T-helper 17 cell (primary cell): Measurements from ENCODE around the gene SLC16A4. TPM values are rescaled to one million over a fixed set of nuclear protein-coding genes. Genes with fewer than 3 reads are reported as not detected.
A peak's percentile ranks its signal among the peaks of the same experiment; 100 is the strongest.

Experiments
- ATAC-seq: fragments of 150-1000 bp; cut with Tn5 transposase; 2 replicates; pipeline ENCODE4 v1.10.0; 2021; ENCODE audit warnings: mild to moderate bottlenecking, moderate library complexity
- DNase-seq, 3 donors: peaks; one replicate each; pipeline versions ENCODE4 v3.0.0 to v3.0.0-alpha.2; 2020 to 2021
- H3K9me3 ChIP-seq: one replicate; pipeline ENCODE4 v1.7.0; 2013; ENCODE audit warnings: low read length, mild to moderate bottlenecking; ENCODE audit not compliant: control insufficient read depth, poor library complexity, severe bottlenecking
- H3K27ac Mint-ChIP-seq: one replicate; pipeline ENCODE4 v1.8.0; 2022; ENCODE audit warnings: mild to moderate bottlenecking, moderate library complexity, mixed read lengths
- H3K27me3 Mint-ChIP-seq: one replicate; pipeline ENCODE4 v1.8.0; 2022; ENCODE audit warnings: mixed read lengths
- H3K36me3 Mint-ChIP-seq: one replicate; pipeline ENCODE4 v1.8.0; 2022; ENCODE audit warnings: low read depth, mixed read lengths
- H3K4me1 Mint-ChIP-seq: one replicate; pipeline ENCODE4 v1.8.0; 2022; ENCODE audit warnings: mild to moderate bottlenecking, mixed read lengths
- H3K4me3 Mint-ChIP-seq: one replicate; pipeline ENCODE4 v1.8.0; 2022; ENCODE audit warnings: mild to moderate bottlenecking, moderate library complexity, mixed read lengths
- total RNA-seq, 4 donors: library from RNA in 2 of 4; stranded (reverse) in 2 of 4; gene quantifications; one replicate each; pipeline ENCODE4 v1.2.3 and lab custom pipeline; 2022 to 2026

SLC16A4 gene
- total RNA-seq, 2 donors from 2014 or later = 0.20 to 0.29 TPM

GRCh38 chr1:110341872-110342331 lies 48.9 kb downstream of the SLC16A4 start:
- H3K27ac Mint-ChIP-seq = no peak overlapping the region
- peaks cover 2% of the 10 kb centered on the region for H3K36me3 Mint-ChIP-seq
- no peak overlapping the region for H3K4me3 Mint-ChIP-seq
- H3K27me3 Mint-ChIP-seq = no peaks in the 10 kb centered on the region
- peaks cover 41% of the 10 kb centered on the region for H3K4me1 Mint-ChIP-seq
- DNase-seq = no peak
- no peaks in the 10 kb centered on the region for H3K9me3 ChIP-seq
- ATAC-seq = no peak

- Mint-ChIP-seq H3K36me3 (peaks cover 2% of the 10 kb centered on the region), H3K27me3 (no peaks in the 10 kb centered on the region), H3K27ac (no peak overlapping the region), H3K4me1 (peaks cover 41% of the 10 kb centered on the region), H3K4me3 (no peak overlapping the region)
- ATAC-seq (no peak), DNase-seq (no peak)
- no peaks in the 10 kb centered on the region for H3K9me3 ChIP-seq
These were observed 49.5 kb downstream of the SLC16A4 start for GRCh38 chr1:110341146-110341871.

DNA sequence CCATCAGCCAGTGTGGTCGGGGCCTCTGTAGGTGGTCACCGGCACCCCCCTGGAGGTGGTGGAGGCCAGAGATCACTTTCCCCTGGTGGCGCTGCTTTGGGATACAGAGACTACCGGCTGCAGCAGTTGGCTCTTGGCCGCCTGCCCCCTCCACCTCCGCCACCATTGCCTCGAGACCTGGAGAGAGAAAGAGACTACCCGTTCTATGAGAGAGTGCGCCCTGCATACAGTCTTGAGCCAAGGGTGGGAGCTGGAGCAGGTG lies 50.7 kb downstream of the SLC16A4 start:
- Mint-ChIP-seq H3K36me3 (no peaks in the 10 kb centered on the region), H3K27me3 (no peaks in the 10 kb centered on the region), H3K27ac (no peak overlapping the region), H3K4me1 (peaks cover 36% of the 10 kb centered on the region), H3K4me3 (no peak overlapping the region)
- ATAC-seq (no peak), DNase-seq (no peak)
- H3K9me3 ChIP-seq = no peaks in the 10 kb centered on the region

- H3K4me1 Mint-ChIP-seq = peaks cover 36% of the 10 kb centered on the region
- peak in 2 of 3 donors; percentile 36 to 41 for DNase-seq
- ATAC-seq = no peak
- H3K27me3 Mint-ChIP-seq = no peaks in the 10 kb centered on the region
- no peak overlapping the region for H3K4me3 Mint-ChIP-seq
- H3K36me3 Mint-ChIP-seq = no peaks in the 10 kb centered on the region
- no peak overlapping the region for H3K27ac Mint-ChIP-seq
- H3K9me3 ChIP-seq = no peaks in the 10 kb centered on the region
These were observed 51.2 kb downstream of the SLC16A4 start for GRCh38 chr1:110339407-110340206.

GRCh38 chr1:110338886-110339406 lies 51.9 kb downstream of the SLC16A4 start, which contains the start of gene RBM15:
Gene RBM15 (plus strand): TSS chr1:110339377. CDS start chr1:110339406, 29 bp downstream.
- peaks cover 33% of the 10 kb centered on the region for H3K4me1 Mint-ChIP-seq
- H3K27me3 Mint-ChIP-seq = no peaks in the 10 kb centered on the region
- DNase-seq = peak; percentile 87 to 96 (median 89)
- no peaks in the 10 kb centered on the region for H3K36me3 Mint-ChIP-seq
- no peak within 1 kb of the TSS for H3K27ac Mint-ChIP-seq
- no peak within 1 kb of the TSS for H3K4me3 Mint-ChIP-seq
- no peaks in the 10 kb centered on the region for H3K9me3 ChIP-seq
- peak; percentile 76 for ATAC-seq

GRCh38 chr1:110338309-110338885 lies 52.4 kb downstream of the SLC16A4 start:
- no peak overlapping the region for H3K27ac Mint-ChIP-seq

DNA sequence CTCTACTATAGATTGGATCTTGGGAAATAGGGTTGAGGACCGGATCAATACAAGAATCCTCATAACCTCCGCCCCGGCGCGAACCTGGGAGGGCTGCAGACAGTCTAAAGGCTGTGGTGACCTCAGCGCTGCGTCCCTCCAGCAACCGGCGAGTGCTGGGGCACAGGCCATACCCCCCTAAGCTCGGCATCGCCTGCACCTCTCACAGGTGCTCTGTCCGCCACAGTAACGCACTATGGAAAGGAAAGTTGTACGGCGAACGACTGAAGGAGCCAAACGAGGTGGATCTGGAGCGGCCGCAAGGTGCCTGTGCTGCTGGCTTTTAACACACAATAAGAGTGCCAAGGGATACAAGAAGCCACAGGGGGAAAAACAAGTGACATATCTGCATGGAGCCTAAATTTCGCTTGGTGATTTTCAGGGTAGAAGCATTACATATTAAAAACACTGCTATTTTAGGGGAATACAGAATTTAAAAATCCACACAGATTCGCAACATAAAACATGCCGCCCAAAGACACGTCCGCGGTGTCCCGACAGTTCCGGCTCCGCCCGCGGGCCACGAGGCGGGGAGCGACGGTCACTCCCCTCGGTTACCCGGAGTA lies 53.0 kb downstream of the SLC16A4 start:
- ATAC-seq (no peak), DNase-seq (peak; percentile 12 to 18 (median 15))
- H3K9me3 ChIP-seq = no peaks in the 10 kb centered on the region
- H3K4me1 Mint-ChIP-seq = peaks cover 30% of the 10 kb centered on the region
- no peak overlapping the region for H3K4me3 Mint-ChIP-seq
- no peaks in the 10 kb centered on the region for H3K36me3 Mint-ChIP-seq
- H3K27ac Mint-ChIP-seq = no peak overlapping the region
- H3K27me3 Mint-ChIP-seq = no peaks in the 10 kb centered on the region

More at GRCh38 chr1:110338309-110338885, 52.4 kb downstream of the SLC16A4 start:
- peak; percentile 76 for ATAC-seq
- H3K4me1 Mint-ChIP-seq = peaks cover 30% of the 10 kb centered on the region
- H3K4me3 Mint-ChIP-seq = no peak overlapping the region
- no peaks in the 10 kb centered on the region for H3K9me3 ChIP-seq
- no peaks in the 10 kb centered on the region for H3K36me3 Mint-ChIP-seq
- DNase-seq = peak; percentile 87 to 91 (median 89)
- H3K27me3 Mint-ChIP-seq = no peaks in the 10 kb centered on the region

DNA sequence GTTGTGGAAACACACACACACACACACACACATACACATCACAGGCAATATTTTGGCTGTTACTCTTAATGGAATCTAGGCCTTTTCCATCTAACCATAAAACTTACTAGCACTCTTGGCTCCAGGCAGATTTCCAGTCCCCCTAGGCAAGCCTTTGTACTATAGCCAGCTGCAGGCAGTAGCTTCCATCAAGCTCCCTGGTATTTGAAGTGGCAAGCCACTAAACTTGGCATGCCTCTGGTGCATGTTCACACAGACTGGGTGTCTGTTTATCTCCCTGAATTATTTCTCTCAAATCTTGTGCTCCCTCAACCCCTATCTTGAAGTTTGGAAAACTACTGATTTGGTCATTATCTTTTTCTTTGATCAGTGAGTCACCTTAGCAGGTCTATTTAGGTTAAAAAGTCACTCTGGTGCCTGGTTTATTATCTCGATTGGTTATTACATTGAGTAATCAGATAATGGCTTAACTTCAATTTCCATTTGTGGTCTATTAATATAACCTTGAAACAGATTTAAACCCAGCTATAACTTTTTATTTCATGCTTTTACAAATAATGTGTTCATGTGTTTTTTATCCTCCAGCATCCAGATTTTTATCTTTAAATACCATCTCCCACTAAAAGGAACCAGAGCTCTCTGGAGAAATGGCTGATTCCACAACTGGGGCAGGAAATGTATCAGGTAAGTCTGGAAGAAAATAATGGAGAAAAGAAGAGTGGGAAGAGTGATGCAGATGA lies 54.4 kb downstream of the SLC16A4 start:
- no peak for DNase-seq
- Mint-ChIP-seq H3K4me3 (peak overlapping the region; percentile 74), H3K27ac (no peak overlapping the region), H3K4me1 (peaks cover 24% of the 10 kb centered on the region), H3K27me3 (no peaks in the 10 kb centered on the region), H3K36me3 (no peaks in the 10 kb centered on the region)
- no peak for ATAC-seq
- no peaks in the 10 kb centered on the region for H3K9me3 ChIP-seq

DNA sequence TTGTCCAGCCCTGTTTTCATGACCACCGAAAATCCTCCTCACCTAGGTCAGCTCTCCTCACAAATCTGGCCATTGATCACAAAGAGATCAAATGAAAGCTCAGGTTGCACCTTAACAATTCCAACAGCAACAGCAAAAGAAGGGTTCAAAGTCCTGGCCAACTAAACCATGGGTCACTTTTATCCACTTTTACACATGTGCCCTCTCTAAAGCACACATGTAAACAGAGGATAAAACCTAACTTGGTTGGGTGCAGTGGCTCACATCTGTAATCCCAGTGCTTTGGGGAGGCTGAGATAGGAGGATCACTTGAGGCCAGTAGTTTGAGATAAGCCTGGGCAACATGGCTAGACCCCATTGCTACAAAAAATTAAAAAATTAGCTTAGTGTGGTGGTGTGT lies 55.6 kb downstream of the SLC16A4 start:
- Mint-ChIP-seq H3K27ac (no peak overlapping the region), H3K36me3 (no peaks in the 10 kb centered on the region), H3K4me3 (no peak overlapping the region), H3K27me3 (no peaks in the 10 kb centered on the region), H3K4me1 (peaks cover 12% of the 10 kb centered on the region)
- no peaks in the 10 kb centered on the region for H3K9me3 ChIP-seq
- ATAC-seq (no peak), DNase-seq (no peak)

GRCh38 chr1:110328700-110329099 lies 62.1 kb downstream of the SLC16A4 start:
- Mint-ChIP-seq H3K4me3 (no peak overlapping the region), H3K27ac (no peak overlapping the region), H3K4me1 (peaks cover 3% of the 10 kb centered on the region), H3K27me3 (no peaks in the 10 kb centered on the region), H3K36me3 (no peaks in the 10 kb centered on the region)
- H3K9me3 ChIP-seq = no peaks in the 10 kb centered on the region
- ATAC-seq (no peak), DNase-seq (no peak)

- no peak for ATAC-seq
- Mint-ChIP-seq H3K4me1 (peaks cover 3% of the 10 kb centered on the region), H3K27me3 (no peaks in the 10 kb centered on the region), H3K27ac (no peak overlapping the region), H3K36me3 (no peaks in the 10 kb centered on the region), H3K4me3 (no peak overlapping the region)
- no peak for DNase-seq
- H3K9me3 ChIP-seq = no peaks in the 10 kb centered on the region
These were observed 62.6 kb downstream of the SLC16A4 start for GRCh38 chr1:110328274-110328673.

DNA sequence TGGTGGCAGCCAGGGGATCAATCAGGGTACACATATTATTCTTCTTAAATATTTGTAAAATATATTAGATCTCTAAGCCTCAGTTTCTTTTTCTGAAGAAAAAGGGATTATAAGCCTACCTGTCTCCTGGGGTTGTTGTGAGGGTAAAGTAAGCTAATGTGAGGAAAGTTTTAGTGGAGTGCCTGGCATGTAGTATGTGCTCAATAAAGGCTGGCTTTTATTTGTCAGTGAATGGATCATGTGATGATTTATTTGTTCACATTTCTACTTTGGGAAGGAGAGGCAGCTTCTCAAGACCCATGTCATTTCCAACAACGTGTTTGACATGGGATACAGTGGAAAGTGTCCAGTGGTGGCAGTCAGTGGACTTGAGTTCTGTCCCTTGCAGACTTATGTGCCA lies 64.0 kb downstream of the SLC16A4 start:
- H3K9me3 ChIP-seq = no peaks in the 10 kb centered on the region
- Mint-ChIP-seq H3K4me1 (peaks cover 2% of the 10 kb centered on the region), H3K36me3 (no peaks in the 10 kb centered on the region), H3K27ac (no peak overlapping the region), H3K4me3 (no peak overlapping the region), H3K27me3 (peaks cover 4% of the 10 kb centered on the region)
- ATAC-seq = no peak
- DNase-seq = no peak
